ENCODE measurements around the gene USE1. TPM values are rescaled to one million over a fixed set of nuclear protein-coding genes. Genes with fewer than 3 reads are reported as not detected.

USE1 gene
- total RNA-seq, 2 donors from 2014 or later: 24.5 to 30.3 TPM

GRCh38 chr19:17242431-17243208, 27.5 kb downstream of the USE1 start:
- 74% methylated on average over 8 of the region's 8 CpGs for WGBS
- intact Hi-C loops (cut with DNase I): no loop called here
- Histone ChIP-seq H3K27ac (no peak overlapping the region), H3K9me3 (no peaks in the 10 kb centered on the region), H3K36me3 (no peaks in the 10 kb centered on the region), H3K27me3 (replicated peaks; ENCODE audit: insufficient read depth) (no peaks in the 10 kb centered on the region), H3K4me1 (replicated peaks) (no peaks in the 10 kb centered on the region), H3K4me3 (no peak overlapping the region)
- TF ChIP-seq POLR2AphosphoS5 (IDR thresholded peaks at IDR 0.05): no peak
- no peak for TF ChIP-seq POLR2A (IDR thresholded peaks at IDR 0.05)
- no peak for TF ChIP-seq CTCF (IDR thresholded peaks at IDR 0.05)
- DNase-seq (ENCODE audit: low spot score): no peak

GRCh38 chr19:17243211-17243829, 28.2 kb downstream of the USE1 start:
- Histone ChIP-seq H3K36me3 (no peaks in the 10 kb centered on the region), H3K4me3 (peak overlapping the region; percentile 53 to 87), H3K27ac (peak overlapping the region; percentile 73 to 74), H3K27me3 (replicated peaks; ENCODE audit: insufficient read depth) (no peaks in the 10 kb centered on the region), H3K9me3 (no peaks in the 10 kb centered on the region), H3K4me1 (replicated peaks) (no peaks in the 10 kb centered on the region)
- 21% methylated on average over 8 of the region's 8 CpGs for WGBS
- intact Hi-C loops (cut with DNase I): no loop called here
- no peak for DNase-seq (ENCODE audit: low spot score)
- TF ChIP-seq POLR2A (IDR thresholded peaks at IDR 0.05) (no peak), CTCF (IDR thresholded peaks at IDR 0.05) (no peak), POLR2AphosphoS5 (IDR thresholded peaks at IDR 0.05) (no peak)

GRCh38 chr19:17243830-17244617, 28.9 kb downstream of the USE1 start:
- Histone ChIP-seq H3K27ac (peak overlapping the region; percentile 73 to 74), H3K4me1 (replicated peaks) (no peaks in the 10 kb centered on the region), H3K4me3 (peak overlapping the region; percentile 53 to 87), H3K9me3 (no peaks in the 10 kb centered on the region), H3K36me3 (no peaks in the 10 kb centered on the region), H3K27me3 (replicated peaks; ENCODE audit: insufficient read depth) (no peaks in the 10 kb centered on the region)
- no peak for DNase-seq (ENCODE audit: low spot score)
- intact Hi-C loops (cut with DNase I): no loop called here
- WGBS: 8% methylated on average over 46 of the region's 52 CpGs
- TF ChIP-seq POLR2AphosphoS5 (IDR thresholded peaks at IDR 0.05): no peak
- TF ChIP-seq CTCF (IDR thresholded peaks at IDR 0.05): no peak

GRCh38 chr19:17244618-17245534, 29.7 kb downstream of the USE1 start:
- peak overlapping the region; percentile 73 to 74 for H3K27ac ChIP-seq
- no peaks in the 10 kb centered on the region for H3K9me3 ChIP-seq
- intact Hi-C loops (cut with DNase I): no loop called here
- H3K36me3 ChIP-seq: no peaks in the 10 kb centered on the region
- H3K27me3 ChIP-seq (replicated peaks; ENCODE audit: insufficient read depth): no peaks in the 10 kb centered on the region
- WGBS: under 1% methylated on average over 72 of the region's 100 CpGs
- no peak for TF ChIP-seq CTCF (IDR thresholded peaks at IDR 0.05)
- peak; percentile 31 for TF ChIP-seq POLR2AphosphoS5 (IDR thresholded peaks at IDR 0.05)
- DNase-seq (ENCODE audit: low spot score): peak; percentile 54
- H3K4me3 ChIP-seq: peak overlapping the region; percentile 53 to 87
- H3K4me1 ChIP-seq (replicated peaks): no peaks in the 10 kb centered on the region

Data from prostate gland (tissue), 2 donors.